IMR-90 (cell line): ENCODE measurements around the gene CYB5D1.

Experiments
- CEBPB ChIP-seq: IDR thresholded peaks from 2 replicates; pipeline ENCODE4 v1.6.1; 2012; ENCODE audit warnings: low read depth, low read length, improper control_type of control experiment
- FOS ChIP-seq: fragments of 150-350 bp; IDR thresholded peaks from 2 replicates; pipeline ENCODE4 v1.6.1; 2016; ENCODE audit warnings: low read depth, low read length
- MAFK ChIP-seq: IDR thresholded peaks from 2 replicates; pipeline ENCODE4 v1.6.1; 2012; ENCODE audit warnings: low read depth, low read length, improper control_type of control experiment
- MAZ ChIP-seq: IDR thresholded peaks from 2 replicates; pipeline ENCODE4 v1.6.1; 2012; ENCODE audit warnings: low read depth, mild to moderate bottlenecking, low read length, improper control_type of control experiment, moderate library complexity, borderline replicate concordance
- MXI1 ChIP-seq: IDR thresholded peaks from 2 replicates; pipeline ENCODE4 v1.6.1; 2012; ENCODE audit warnings: low read depth, mild to moderate bottlenecking, low read length, moderate library complexity, borderline replicate concordance
- NFE2L2 ChIP-seq: fragments of 150-350 bp; IDR thresholded peaks from 2 replicates; pipeline ENCODE4 v1.6.1; 2016; ENCODE audit warnings: low read depth, mild to moderate bottlenecking, low read length
- POLR2A ChIP-seq: IDR thresholded peaks from 2 replicates; pipeline ENCODE4 v1.6.1; 2012; ENCODE audit warnings: mild to moderate bottlenecking, low read depth, low read length
- RAD21 ChIP-seq: IDR thresholded peaks from 2 replicates; pipeline ENCODE4 v1.6.1; 2012; ENCODE audit warnings: low read length, improper control_type of control experiment
- TF ChIP-seq, protein P1 (sequence below): conservative IDR thresholded peaks from 2 replicates; pipeline ENCODE4 v1.5.1; 2012; ENCODE audit warnings: mild to moderate bottlenecking, low read depth, low read length, improper control_type of control experiment
- TF ChIP-seq, protein P2 (sequence below): fragments of 150-350 bp; IDR thresholded peaks from 2 replicates; pipeline ENCODE4 v1.6.1; 2016; ENCODE audit warnings: low read depth, mild to moderate bottlenecking, low read length, moderate library complexity, borderline replicate concordance

DNA sequence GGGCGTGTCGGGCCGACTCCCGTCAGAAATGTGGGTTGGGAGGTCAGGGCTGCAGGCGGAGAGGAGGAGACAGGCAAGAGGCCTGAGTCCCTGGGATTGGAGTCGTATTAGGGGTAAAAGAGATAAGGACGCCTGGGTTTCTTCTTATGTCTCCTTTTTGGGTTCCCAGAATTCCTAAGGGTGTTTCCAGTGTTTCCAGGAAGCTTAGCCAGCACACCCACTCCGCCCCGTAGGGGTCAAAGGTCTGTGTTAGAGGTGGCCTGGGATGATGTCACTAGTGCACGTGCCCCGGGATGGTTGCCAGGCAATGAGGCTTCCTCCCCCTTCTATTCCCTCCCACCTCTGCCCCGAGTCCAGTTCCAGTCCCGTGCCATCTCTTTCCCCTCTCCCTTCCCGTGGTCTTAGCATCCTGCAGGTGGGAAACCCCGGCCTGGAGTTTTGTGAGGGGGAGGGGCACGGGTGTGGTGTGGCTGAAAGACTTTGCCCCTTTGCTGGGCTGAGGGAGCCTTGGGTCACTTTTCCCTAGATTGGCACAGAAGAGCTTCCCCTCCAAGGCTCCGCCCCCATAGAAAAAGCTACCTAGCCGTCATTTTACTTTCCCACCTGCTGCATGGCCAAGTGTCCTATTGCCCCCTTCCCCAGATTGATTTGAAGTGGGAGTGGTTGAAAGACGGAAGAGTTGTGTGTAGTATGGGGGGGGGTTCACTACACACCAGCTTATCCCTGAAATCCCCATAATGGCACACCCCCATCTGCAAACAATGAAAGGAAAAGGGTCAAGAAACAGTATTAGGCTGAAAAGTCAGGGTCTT, 21.0 kb upstream of the CYB5D1 start:
- TF ChIP-seq, protein P1, sequence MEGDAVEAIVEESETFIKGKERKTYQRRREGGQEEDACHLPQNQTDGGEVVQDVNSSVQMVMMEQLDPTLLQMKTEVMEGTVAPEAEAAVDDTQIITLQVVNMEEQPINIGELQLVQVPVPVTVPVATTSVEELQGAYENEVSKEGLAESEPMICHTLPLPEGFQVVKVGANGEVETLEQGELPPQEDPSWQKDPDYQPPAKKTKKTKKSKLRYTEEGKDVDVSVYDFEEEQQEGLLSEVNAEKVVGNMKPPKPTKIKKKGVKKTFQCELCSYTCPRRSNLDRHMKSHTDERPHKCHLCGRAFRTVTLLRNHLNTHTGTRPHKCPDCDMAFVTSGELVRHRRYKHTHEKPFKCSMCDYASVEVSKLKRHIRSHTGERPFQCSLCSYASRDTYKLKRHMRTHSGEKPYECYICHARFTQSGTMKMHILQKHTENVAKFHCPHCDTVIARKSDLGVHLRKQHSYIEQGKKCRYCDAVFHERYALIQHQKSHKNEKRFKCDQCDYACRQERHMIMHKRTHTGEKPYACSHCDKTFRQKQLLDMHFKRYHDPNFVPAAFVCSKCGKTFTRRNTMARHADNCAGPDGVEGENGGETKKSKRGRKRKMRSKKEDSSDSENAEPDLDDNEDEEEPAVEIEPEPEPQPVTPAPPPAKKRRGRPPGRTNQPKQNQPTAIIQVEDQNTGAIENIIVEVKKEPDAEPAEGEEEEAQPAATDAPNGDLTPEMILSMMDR: no peak
- TF ChIP-seq NFE2L2 (no peak), POLR2A (no peak; the same call in 1 of the 2 replicates), FOS (peak; percentile 34; the same call in 1 of the 2 replicates), RAD21 (no peak), MAFK (no peak), MAZ (peak; percentile 99), MXI1 (0 out of 2 replicates have a peak, but pooled peaks have one; percentile 43), CEBPB (peak; percentile 28; the same call in 1 of the 2 replicates)
- TF ChIP-seq, protein P2, sequence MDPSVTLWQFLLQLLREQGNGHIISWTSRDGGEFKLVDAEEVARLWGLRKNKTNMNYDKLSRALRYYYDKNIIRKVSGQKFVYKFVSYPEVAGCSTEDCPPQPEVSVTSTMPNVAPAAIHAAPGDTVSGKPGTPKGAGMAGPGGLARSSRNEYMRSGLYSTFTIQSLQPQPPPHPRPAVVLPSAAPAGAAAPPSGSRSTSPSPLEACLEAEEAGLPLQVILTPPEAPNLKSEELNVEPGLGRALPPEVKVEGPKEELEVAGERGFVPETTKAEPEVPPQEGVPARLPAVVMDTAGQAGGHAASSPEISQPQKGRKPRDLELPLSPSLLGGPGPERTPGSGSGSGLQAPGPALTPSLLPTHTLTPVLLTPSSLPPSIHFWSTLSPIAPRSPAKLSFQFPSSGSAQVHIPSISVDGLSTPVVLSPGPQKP: no peak
